Ascending aorta (tissue), 2 donors: Measurements from ENCODE around the gene GATAD2B. TPM values are rescaled to one million over a fixed set of nuclear protein-coding genes. Genes with fewer than 3 reads are reported as not detected.
"Not testable (repeated sequence)": the region's sequence is repeated elsewhere in the genome, so short reads cannot be mapped to it uniquely, and the experiment has no call there.

Experiments used
- DNase-seq, 2 donors: peaks; one replicate each; pipeline ENCODE4 v3.0.0-alpha.2; 2019; ENCODE audit warnings: low spot score in 2 of 2
- H3K27ac ChIP-seq, 2 donors: fragments of 200-600 bp; sonication (generic); one replicate each; pipeline ENCODE4 v1.5.1; 2016 to 2017; ENCODE audit warnings: mild to moderate bottlenecking in 1 of 2
- H3K27me3 ChIP-seq: fragments of 200-600 bp; sonication (generic); one replicate; pipeline ENCODE4 v1.5.1; 2017
- H3K36me3 ChIP-seq, 2 donors: fragments of 200-600 bp; sonication (generic); one replicate each; pipeline ENCODE4 v1.5.1; 2016
- H3K4me1 ChIP-seq, 2 donors: fragments of 200-600 bp; sonication (generic); one replicate each; pipeline ENCODE4 v1.5.1; 2016 to 2017; ENCODE audit warnings: mild to moderate bottlenecking in 1 of 2
- H3K4me3 ChIP-seq, 2 donors: fragments of 200-600 bp; sonication (generic); one replicate each; pipeline ENCODE4 v1.5.1; 2016 to 2017; ENCODE audit warnings: mild to moderate bottlenecking in 1 of 2
- H3K9me3 ChIP-seq, 2 donors: fragments of 200-600 bp; sonication (generic); one replicate each; pipeline ENCODE4 v1.5.1; 2016
- intact Hi-C: fragments of 100-400 bp; cut with DNase I; formaldehyde crosslinking; loops from one replicate; pipeline ENCODE4 v1.15.1; 2023
- total RNA-seq: library from RNA; depleted of rRNA; stranded (reverse); fragments of >200 nt; gene quantifications from one replicate; pipeline ENCODE4 v1.1.0, GENCODE V29; 2016
- TF ChIP-seq, protein P1 (sequence below), 3 experiments: fragments of 200-600 bp in 2 of 3; fragments of 450-650 bp in 1 of 3; sonication (generic) in 2 of 3; IDR thresholded peaks; one replicate each; pipeline ENCODE4 v1.5.1; 2016 to 2019; ENCODE audit warnings: antibody characterized with exemption in 3 of 3, mild to moderate bottlenecking in 1 of 3, moderate library complexity in 1 of 3

The GATAD2B gene
- total RNA-seq, 1 donor from 2014 or later = 9.5 TPM

DNA sequence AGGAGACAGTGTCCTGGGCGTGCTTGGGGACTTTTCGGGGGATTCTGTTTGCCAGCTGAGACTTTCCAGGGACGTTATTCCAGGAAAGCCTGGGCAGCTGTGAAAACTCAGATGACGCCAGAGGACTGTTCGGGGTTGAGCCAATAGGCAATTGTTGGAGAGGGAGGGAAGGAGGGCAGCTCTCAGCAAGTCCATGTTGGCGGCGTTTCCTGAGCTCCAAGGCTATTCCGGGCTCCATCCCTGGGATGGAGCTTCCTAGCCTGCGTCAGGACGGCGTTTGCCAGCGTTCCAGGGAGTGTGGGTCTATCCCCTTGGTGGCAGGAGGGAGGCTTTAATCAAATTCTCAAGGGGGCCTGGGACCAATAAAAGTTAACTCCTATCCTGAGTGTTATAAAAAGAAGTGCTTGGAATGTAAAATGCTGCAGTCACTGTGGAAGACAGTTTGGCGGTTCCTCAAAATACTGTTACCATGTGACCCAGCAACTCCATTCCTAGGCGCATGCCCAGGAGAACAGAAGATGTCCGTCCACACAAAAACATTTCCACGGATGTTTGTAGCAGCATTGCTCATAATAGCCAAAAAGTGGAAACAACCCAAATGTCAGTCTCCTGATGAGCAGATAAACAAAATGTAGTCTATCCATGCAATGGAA, 132.3 kb downstream of the GATAD2B start:
- Histone ChIP-seq H3K4me3 (peak overlapping the region; percentile 38 to 60), H3K4me1 (peaks cover 0 to 15% of the 10 kb centered on the region in 2 donors), H3K27me3 (no peaks in the 10 kb centered on the region), H3K27ac (peak overlapping the region; percentile 96), H3K9me3 (no peaks in the 10 kb centered on the region), H3K36me3 (no peaks in the 10 kb centered on the region)
- intact Hi-C loops = loop anchor here (2.0 to 10.0 kb wide), 2 partner anchors 132 to 364 kb away; partner anchors contain the start of genes GATAD2B and NUP210L
- peak; percentile 58 to 95 for DNase-seq
- TF ChIP-seq, protein P1, sequence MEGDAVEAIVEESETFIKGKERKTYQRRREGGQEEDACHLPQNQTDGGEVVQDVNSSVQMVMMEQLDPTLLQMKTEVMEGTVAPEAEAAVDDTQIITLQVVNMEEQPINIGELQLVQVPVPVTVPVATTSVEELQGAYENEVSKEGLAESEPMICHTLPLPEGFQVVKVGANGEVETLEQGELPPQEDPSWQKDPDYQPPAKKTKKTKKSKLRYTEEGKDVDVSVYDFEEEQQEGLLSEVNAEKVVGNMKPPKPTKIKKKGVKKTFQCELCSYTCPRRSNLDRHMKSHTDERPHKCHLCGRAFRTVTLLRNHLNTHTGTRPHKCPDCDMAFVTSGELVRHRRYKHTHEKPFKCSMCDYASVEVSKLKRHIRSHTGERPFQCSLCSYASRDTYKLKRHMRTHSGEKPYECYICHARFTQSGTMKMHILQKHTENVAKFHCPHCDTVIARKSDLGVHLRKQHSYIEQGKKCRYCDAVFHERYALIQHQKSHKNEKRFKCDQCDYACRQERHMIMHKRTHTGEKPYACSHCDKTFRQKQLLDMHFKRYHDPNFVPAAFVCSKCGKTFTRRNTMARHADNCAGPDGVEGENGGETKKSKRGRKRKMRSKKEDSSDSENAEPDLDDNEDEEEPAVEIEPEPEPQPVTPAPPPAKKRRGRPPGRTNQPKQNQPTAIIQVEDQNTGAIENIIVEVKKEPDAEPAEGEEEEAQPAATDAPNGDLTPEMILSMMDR (IDR thresholded peaks at IDR 0.05) = no peak

GRCh38 chr1:153789478-153790034, 133.2 kb downstream of the GATAD2B start:
- Histone ChIP-seq H3K36me3 (no peaks in the 10 kb centered on the region), H3K27ac (peak overlapping the region; percentile 96), H3K27me3 (no peaks in the 10 kb centered on the region), H3K9me3 (no peaks in the 10 kb centered on the region), H3K4me3 (peak overlapping the region; percentile 38 to 60), H3K4me1 (peaks cover 0 to 15% of the 10 kb centered on the region in 2 donors)
- no peak for DNase-seq
- TF ChIP-seq, protein P1 (IDR thresholded peaks at IDR 0.05) = no peak
- intact Hi-C loops = loop anchor here (2.0 to 10.0 kb wide), 2 partner anchors 133 to 365 kb away; partner anchors contain the start of genes GATAD2B and NUP210L

- intact Hi-C loops = no loop called here
- no peak overlapping the region for H3K4me3 ChIP-seq
- no peaks in the 10 kb centered on the region for H3K9me3 ChIP-seq
- TF ChIP-seq, protein P1 (IDR thresholded peaks at IDR 0.05) = no peak
- no peaks in the 10 kb centered on the region for H3K36me3 ChIP-seq
- DNase-seq = no peak
- H3K27ac ChIP-seq = no peak overlapping the region
- no peaks in the 10 kb centered on the region for H3K27me3 ChIP-seq
- peaks cover 0 to 17% of the 10 kb centered on the region in 2 donors for H3K4me1 ChIP-seq
These were observed 136.6 kb downstream of the GATAD2B start for GRCh38 chr1:153786038-153786790.

- peaks cover 0 to 17% of the 10 kb centered on the region in 2 donors for H3K4me1 ChIP-seq
- peak overlapping the region; percentile 93 to 94 for H3K27ac ChIP-seq
- no peaks in the 10 kb centered on the region for H3K27me3 ChIP-seq
- H3K9me3 ChIP-seq = no peaks in the 10 kb centered on the region
- H3K4me3 ChIP-seq = peak overlapping the region; percentile 55 to 72
- peak; percentile 62 to 95 for DNase-seq
- H3K36me3 ChIP-seq = peaks cover 8 to 14% of the 10 kb centered on the region in 2 donors
- intact Hi-C loops = no loop called here
- TF ChIP-seq, protein P1 (IDR thresholded peaks at IDR 0.05) = peak in 2 of 3 experiments; percentile 7
These were observed 139.3 kb downstream of the GATAD2B start for GRCh38 chr1:153783233-153784190.

DNA sequence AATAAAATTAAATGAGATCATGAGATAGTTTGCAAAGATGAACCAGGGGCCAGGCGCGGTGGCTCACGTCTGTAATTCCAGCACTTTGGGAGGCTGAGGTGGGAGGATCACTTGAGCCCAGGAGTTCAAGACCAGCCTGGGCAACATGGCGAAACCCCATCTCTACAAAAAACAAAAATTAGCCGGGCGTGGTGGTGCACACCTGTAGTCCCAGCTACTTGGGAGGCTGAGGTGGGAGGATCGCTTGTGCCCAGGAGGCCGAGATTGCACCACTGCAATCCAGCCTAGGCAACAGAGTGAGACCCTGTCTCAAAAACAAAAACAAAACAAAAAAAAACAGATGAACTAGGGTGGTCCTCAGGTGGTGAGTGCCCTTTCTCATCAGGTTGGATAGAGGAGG, 140.1 kb downstream of the GATAD2B start:
- peaks cover 8 to 18% of the 10 kb centered on the region in 2 donors for H3K36me3 ChIP-seq
- H3K4me3 ChIP-seq = peak overlapping the region; percentile 55 to 72
- intact Hi-C loops, H3K9me3 ChIP-seq, H3K27me3 ChIP-seq, DNase-seq: not testable (repeated sequence)
- H3K27ac ChIP-seq = peak overlapping the region; percentile 93 to 94
- peaks cover 8 to 26% of the 10 kb centered on the region in 2 donors for H3K4me1 ChIP-seq
